NCI-H526 (cell line): ENCODE data around the gene ALDH7A1.
"Not testable (repeated sequence)": the region's sequence is repeated elsewhere in the genome, so short reads cannot be mapped to it uniquely, and the experiment has no call there.

ENCODE experiments used
- DNase-seq, 2 experiments: peaks; one replicate each; lab custom pipeline; 2025; lab: John Stamatoyannopoulos, UW

Gene ALDH7A1

GRCh38 chr5:126595486-126596083 is 566 bp upstream of the ALDH7A1 start:
- DNase-seq, result no peak

GRCh38 chr5:126591549-126591948 is 3.5 kb downstream of the ALDH7A1 start:
- DNase-seq, result no peak

GRCh38 chr5:126589536-126590297 is 5.3 kb downstream of the ALDH7A1 start:
- no peak for DNase-seq

GRCh38 chr5:126587551-126588390 is 7.2 kb downstream of the ALDH7A1 start:
- DNase-seq, result no peak

GRCh38 chr5:126583761-126584160 is 11.3 kb downstream of the ALDH7A1 start:
- DNase-seq, result no peak

GRCh38 chr5:126579716-126580115 is 15.3 kb downstream of the ALDH7A1 start:
- no peak for DNase-seq

- DNase-seq, result no peak
These were observed 17.6 kb downstream of the ALDH7A1 start for GRCh38 chr5:126577415-126577814.

GRCh38 chr5:126576974-126577373 is 18.0 kb downstream of the ALDH7A1 start:
- DNase-seq, result no peak

GRCh38 chr5:126575644-126576043 is 19.4 kb downstream of the ALDH7A1 start:
- DNase-seq, result no peak

GRCh38 chr5:126568206-126568755 is 26.7 kb downstream of the ALDH7A1 start:
- DNase-seq, result no peak

GRCh38 chr5:126562823-126563222 is 32.2 kb downstream of the ALDH7A1 start:
- no peak for DNase-seq

- no peak for DNase-seq
These were observed 33.1 kb downstream of the ALDH7A1 start for GRCh38 chr5:126561908-126562307.

- DNase-seq, result not testable (repeated sequence)
These were observed 39.9 kb downstream of the ALDH7A1 start for GRCh38 chr5:126555101-126555500.

GRCh38 chr5:126552614-126553013 is 42.4 kb downstream of the ALDH7A1 start:
- DNase-seq, result no peak

- DNase-seq, result peak in 1 of 2 experiments; percentile 29
These were observed 50.8 kb downstream of the ALDH7A1 start for GRCh38 chr5:126544087-126544740.

GRCh38 chr5:126543660-126544059 is 51.4 kb downstream of the ALDH7A1 start:
- DNase-seq, result no peak

GRCh38 chr5:126543009-126543408 is 52.0 kb downstream of the ALDH7A1 start:
- DNase-seq, result no peak

GRCh38 chr5:126542441-126542840 is 52.6 kb downstream of the ALDH7A1 start:
- DNase-seq, result no peak

- DNase-seq, result no peak
These were observed 54.4 kb downstream of the ALDH7A1 start for GRCh38 chr5:126540631-126541030.

- DNase-seq, result no peak
These were observed 56.4 kb downstream of the ALDH7A1 start for GRCh38 chr5:126538579-126538978.

- DNase-seq, result no peak
These were observed 58.1 kb downstream of the ALDH7A1 start for GRCh38 chr5:126536874-126537273.
